ENCODE measurements around the gene PWP1.

PWP1 gene

GRCh38 chr12:107685360-107686248 lies at the start of gene PWP1:
PWP1 (plus strand) TSS chr12:107685799; CDS start chr12:107685900, 101 bp downstream.
- peak; percentile 96 for DNase-seq

GRCh38 chr12:107641154-107641553 lies 44.4 kb upstream of the PWP1 start:
- DNase-seq = no peak

GRCh38 chr12:107642240-107642639 lies 43.4 kb upstream of the PWP1 start:
- no peak for DNase-seq

DNA sequence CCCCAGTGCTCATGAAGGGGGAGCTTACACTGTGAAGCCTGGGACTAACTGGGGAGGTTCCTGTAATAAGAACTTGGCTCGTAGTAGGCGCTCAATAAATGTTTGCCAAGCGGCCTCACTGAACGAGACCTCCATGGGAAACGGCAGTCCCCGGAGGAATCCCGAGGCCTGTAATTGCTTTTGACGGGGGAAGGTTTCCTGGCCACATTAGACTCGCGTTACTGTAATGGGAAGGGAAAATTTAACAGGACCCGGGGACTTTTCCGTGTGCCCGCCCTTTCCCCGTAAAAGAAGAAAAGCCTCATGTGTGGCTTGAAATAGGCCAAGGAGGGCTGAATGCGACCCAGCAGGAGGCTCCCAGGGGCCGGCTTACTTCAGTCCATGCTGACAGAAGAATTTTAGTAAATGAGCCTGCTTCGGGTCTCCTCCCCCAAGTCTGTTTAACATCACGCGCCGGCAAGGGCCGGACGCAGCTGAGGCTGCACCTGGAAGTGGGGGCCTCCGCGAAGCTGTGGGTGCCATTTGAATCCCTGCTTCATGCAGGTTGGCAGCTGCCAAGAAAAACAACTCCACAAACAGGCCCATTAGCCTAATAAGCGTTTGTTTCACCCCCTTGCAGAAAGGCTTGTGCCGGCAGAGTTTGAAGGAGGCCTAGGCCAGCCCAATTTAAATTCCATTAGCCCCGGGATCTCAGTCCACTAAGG lies 39.8 kb upstream of the PWP1 start:
- no peak for DNase-seq

DNA sequence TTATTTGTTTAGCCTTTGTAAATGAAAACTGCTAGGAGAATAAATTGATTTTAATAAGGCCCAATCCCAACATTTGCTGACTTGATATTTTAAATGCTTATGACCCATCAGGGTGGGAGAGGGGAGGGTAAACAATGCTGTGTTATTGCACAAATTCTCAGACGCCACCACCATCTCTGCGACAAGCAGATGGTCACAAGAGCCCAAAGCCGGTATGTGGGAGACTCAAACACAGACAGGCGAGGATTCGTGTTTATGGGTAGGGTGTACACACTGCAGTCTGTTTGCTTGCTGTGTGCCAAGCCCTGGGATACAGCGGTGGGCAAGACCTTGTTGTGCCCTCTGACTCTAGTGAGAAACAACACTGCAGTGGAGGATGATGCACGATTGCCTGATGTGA lies 39.2 kb upstream of the PWP1 start:
- DNase-seq = no peak

DNA sequence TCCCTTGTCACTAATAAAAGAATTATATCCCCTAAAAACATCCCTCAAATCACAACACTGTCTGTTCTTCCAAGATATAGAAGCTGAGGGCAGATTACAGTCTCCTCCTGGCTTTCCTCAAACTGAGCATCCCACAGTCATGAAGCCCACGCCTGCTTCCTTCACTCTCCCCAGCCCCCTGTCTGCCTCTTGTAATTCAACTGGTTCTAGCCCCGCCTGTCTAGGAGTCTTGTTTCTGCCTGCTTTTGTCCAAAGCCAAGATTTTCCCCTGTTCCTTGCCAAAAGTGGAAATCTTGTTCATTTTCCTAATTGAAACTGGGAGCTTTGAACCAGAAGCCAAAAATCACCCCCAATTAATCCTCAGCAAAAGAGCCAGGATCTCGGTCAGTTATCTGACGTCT lies 35.9 kb upstream of the PWP1 start:
- no peak for DNase-seq

DNA sequence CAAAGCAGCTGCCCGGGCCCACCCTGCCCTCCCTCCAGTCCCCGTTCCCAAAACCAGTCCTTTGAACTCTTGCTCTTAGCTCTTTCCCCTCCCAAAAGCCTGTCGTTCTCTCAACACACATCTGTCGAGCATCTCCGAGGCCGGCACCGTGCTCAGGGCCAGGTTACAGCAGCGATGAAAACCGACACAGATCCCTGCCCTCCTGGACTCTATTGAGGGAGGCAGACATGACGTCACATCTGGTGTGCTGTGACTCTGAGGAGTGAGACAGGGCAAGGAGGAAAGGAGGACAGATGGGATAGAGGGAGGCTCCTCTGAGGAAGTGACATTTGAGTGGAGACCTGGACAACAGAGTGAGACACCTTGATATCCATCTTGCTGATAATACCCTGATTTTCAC lies 34.6 kb upstream of the PWP1 start:
- DNase-seq = no peak

GRCh38 chr12:107651571-107652449 lies 33.8 kb upstream of the PWP1 start:
- DNase-seq = no peak

DNA sequence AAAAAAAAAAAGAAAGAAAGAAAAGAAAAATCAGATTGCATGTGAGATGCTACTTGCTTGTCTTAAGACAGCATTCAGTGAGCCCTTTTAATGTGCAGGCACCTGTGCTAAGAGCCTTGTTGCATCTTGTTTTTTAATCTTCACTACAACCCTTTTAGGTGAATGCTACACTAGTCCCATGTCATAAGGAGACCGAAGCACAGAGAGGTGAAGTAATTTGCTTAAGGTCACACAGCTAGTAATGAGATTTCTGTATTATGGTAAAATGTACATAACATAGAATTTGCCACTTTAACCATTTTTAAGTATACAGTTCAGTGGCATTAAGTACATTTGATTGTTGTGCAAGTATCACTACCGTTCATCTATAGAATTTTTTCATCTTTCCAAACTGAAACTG lies 32.1 kb upstream of the PWP1 start:
- DNase-seq = no peak

DNA sequence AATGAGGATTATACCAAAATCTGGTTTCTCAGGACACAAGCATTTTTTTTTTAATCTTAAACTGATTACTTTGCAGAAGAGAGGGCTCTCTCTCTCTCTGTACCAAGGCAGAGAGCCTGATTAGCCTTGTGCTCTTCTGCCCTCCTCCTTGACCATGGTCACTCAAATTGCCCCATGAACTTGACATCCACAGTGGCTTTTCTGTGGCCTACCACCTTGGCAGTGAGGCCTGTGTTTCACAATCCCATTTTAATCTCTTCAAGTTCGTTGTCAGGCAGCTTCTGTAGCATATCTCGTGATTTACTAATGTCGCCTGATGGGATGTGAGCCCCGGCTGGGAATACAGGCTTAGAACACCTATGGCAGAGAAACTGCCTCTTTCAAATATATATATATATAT lies 30.7 kb upstream of the PWP1 start:
- DNase-seq = no peak

GRCh38 chr12:107655281-107656065 lies 30.1 kb upstream of the PWP1 start:
- no peak for DNase-seq

- no peak for DNase-seq
Observed at GRCh38 chr12:107656302-107656701, 29.3 kb upstream of the PWP1 start.

- DNase-seq = no peak
Observed at GRCh38 chr12:107657133-107657532, 28.5 kb upstream of the PWP1 start.

- no peak for DNase-seq
Observed at GRCh38 chr12:107657621-107658020, 28.0 kb upstream of the PWP1 start.

- DNase-seq = no peak
Observed at GRCh38 chr12:107660235-107660634, 25.4 kb upstream of the PWP1 start.

DNA sequence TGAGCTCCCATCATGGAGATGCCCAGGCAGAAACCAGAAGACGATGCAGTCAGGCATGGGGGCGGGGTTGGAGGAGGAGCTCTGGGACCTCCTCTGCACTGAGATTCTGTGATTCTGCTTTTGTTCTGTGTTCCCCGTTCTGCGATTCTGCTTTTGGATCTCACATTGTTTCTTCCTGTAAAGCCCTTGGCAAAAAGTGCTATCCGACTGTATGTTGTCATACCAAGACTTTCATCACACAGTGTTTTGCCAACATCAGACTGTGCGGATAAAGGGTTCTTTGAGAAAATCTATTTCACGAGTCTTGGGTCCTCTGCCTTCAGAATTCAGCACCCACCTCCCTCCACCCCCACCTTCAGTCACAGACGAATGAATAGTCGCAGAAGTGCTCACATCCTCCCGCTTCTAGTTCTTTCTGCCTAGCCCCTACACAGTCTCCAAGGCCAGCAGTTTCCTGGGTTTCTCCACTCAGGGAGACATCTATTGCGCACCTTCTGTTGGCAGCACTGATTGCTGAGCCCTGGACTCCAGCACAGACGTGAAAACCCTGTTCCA lies 24.7 kb upstream of the PWP1 start:
- no peak for DNase-seq

GRCh38 chr12:107661830-107662229 lies 23.8 kb upstream of the PWP1 start:
- no peak for DNase-seq

DNA sequence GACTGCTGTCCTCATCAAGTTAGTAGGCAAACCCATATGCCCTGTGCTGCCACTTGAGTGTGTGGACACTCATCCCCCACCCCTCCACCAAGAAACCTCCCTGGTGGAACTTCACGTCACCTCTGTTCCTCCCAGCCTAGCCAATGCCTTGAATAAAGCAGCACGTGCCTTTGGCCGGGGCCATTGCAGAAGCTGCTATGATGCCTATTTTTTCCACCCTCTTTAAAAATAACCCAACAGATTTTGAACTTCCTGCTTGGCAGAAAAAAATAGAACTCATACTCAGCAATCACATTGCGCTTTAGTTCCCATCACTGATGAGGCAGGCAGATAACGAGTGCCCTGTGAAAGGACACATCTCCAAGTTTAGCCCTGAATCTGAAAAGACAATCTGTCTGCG lies 23.1 kb upstream of the PWP1 start:
- no peak for DNase-seq

DNA sequence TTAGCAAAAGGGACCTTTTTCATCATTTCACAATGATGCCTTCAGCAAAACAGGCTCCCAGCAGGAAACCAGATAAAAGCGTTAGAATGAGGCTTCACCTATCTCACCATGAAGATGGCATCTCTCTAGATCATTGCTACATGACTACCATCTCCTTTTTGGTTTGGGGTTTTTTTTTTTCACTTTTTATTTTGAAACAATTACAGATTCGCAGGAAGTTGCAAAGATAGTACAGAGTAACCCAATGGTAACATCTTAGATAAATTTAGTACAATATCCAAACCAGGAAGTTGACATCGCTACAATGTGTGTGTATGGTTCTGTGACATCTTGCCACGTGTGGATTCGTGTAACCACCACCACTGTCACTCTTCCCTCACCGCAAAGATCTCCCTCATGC lies 22.3 kb upstream of the PWP1 start:
- no peak for DNase-seq

GRCh38 chr12:107666009-107666408 lies 19.6 kb upstream of the PWP1 start:
- no peak for DNase-seq

- DNase-seq = no peak
Observed at GRCh38 chr12:107667464-107667863, 18.1 kb upstream of the PWP1 start.
